ENCODE data around the gene CYFIP2. TPM values are rescaled to one million over a fixed set of nuclear protein-coding genes. Genes with fewer than 3 reads are reported as not detected.

CYFIP2 gene
- total RNA-seq, 1 donor from 2014 or later = 27.7 TPM

DNA sequence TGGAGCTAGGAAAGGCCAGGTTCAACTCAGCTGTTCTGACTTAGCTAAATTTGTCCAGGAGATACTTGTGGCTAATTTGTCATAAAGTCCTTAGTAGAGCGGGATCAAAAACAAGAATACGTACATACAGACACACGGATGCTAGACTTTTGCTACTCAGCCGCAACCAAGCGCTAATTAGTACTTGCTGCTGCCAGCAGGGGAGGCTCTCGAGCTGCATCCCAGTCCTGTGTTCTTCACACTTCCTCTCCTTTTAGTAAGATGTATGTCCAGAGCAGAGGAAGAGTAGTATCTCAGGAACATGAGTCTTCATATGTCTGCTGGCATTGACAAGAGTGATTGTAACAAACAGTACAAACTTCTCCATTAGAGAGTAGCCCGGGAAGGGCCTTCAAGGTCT lies 58.3 kb downstream of the CYFIP2 start:
- no peak overlapping the region for H3K4me3 ChIP-seq
- no peaks in the 10 kb centered on the region for H3K4me1 ChIP-seq
- no peaks in the 10 kb centered on the region for H3K9me3 ChIP-seq
- intact Hi-C loops (cut with DNase I) = no loop called here
- no peak for DNase-seq (ENCODE audit: extremely low spot score in 2 of 2)
- no peaks in the 10 kb centered on the region for H3K27me3 ChIP-seq
- TF ChIP-seq POLR2AphosphoS5 (IDR thresholded peaks at IDR 0.05; ENCODE audit: insufficient read depth in 1 of 2, low read depth in 1 of 2) = no peak
- TF ChIP-seq POLR2A (IDR thresholded peaks at IDR 0.05) = no peak
- TF ChIP-seq, protein P1, sequence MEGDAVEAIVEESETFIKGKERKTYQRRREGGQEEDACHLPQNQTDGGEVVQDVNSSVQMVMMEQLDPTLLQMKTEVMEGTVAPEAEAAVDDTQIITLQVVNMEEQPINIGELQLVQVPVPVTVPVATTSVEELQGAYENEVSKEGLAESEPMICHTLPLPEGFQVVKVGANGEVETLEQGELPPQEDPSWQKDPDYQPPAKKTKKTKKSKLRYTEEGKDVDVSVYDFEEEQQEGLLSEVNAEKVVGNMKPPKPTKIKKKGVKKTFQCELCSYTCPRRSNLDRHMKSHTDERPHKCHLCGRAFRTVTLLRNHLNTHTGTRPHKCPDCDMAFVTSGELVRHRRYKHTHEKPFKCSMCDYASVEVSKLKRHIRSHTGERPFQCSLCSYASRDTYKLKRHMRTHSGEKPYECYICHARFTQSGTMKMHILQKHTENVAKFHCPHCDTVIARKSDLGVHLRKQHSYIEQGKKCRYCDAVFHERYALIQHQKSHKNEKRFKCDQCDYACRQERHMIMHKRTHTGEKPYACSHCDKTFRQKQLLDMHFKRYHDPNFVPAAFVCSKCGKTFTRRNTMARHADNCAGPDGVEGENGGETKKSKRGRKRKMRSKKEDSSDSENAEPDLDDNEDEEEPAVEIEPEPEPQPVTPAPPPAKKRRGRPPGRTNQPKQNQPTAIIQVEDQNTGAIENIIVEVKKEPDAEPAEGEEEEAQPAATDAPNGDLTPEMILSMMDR (IDR thresholded peaks at IDR 0.05) = no peak
- no peak overlapping the region for H3K27ac ChIP-seq
- H3K36me3 ChIP-seq = no peaks in the 10 kb centered on the region

- no peaks in the 10 kb centered on the region for H3K27me3 ChIP-seq
- no peak for DNase-seq (ENCODE audit: extremely low spot score in 2 of 2)
- no peaks in the 10 kb centered on the region for H3K9me3 ChIP-seq
- H3K4me1 ChIP-seq = no peaks in the 10 kb centered on the region
- no peak overlapping the region for H3K4me3 ChIP-seq
- no peak for TF ChIP-seq POLR2AphosphoS5 (IDR thresholded peaks at IDR 0.05; ENCODE audit: insufficient read depth in 1 of 2, low read depth in 1 of 2)
- no peak for TF ChIP-seq POLR2A (IDR thresholded peaks at IDR 0.05)
- TF ChIP-seq, protein P1 (IDR thresholded peaks at IDR 0.05) = no peak
- H3K36me3 ChIP-seq = no peaks in the 10 kb centered on the region
- intact Hi-C loops (cut with DNase I) = no loop called here
- H3K27ac ChIP-seq = no peak overlapping the region
Measured at GRCh38 chr5:157326440-157327005, 60.6 kb downstream of the CYFIP2 start.

GRCh38 chr5:157327771-157328170 lies 61.8 kb downstream of the CYFIP2 start:
- Histone ChIP-seq H3K27me3 (no peaks in the 10 kb centered on the region), H3K4me3 (no peak overlapping the region), H3K4me1 (no peaks in the 10 kb centered on the region), H3K9me3 (no peaks in the 10 kb centered on the region), H3K27ac (no peak overlapping the region), H3K36me3 (no peaks in the 10 kb centered on the region)
- intact Hi-C loops (cut with DNase I) = no loop called here
- no peak for TF ChIP-seq POLR2AphosphoS5 (IDR thresholded peaks at IDR 0.05; ENCODE audit: insufficient read depth in 1 of 2, low read depth in 1 of 2)
- TF ChIP-seq, protein P1 (IDR thresholded peaks at IDR 0.05) = no peak
- TF ChIP-seq POLR2A (IDR thresholded peaks at IDR 0.05) = no peak
- DNase-seq (ENCODE audit: extremely low spot score in 2 of 2) = no peak

DNA sequence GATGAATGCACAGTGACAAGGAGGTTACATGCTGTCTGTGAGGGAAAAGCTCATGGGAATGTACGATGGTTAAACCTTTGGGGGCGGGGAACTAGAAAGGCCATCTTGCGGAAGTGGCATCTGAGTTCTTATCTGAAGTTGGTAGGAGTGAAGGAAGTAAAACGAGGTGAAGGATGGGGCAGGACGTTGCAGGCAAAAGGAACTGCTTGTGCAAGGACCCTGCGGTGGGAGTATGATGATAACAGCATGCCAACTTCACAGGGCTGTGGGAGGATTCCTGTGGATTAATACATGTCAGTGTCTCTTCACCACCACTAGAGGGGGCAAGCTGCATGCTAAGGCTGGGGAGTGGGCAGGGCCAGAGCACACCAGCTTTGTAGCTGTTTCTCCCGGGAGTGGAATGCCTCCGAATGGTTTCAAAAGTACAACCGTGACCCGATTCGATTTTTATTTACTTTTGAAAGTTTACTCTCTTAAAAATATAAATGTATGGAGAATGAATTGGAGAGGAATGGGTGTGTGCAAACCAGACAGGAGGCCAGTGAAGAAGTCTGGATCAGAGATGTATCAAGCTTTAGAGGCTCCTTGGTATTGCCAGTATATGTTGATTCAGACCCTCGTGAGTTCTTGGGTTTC lies 62.5 kb downstream of the CYFIP2 start:
- no peak for DNase-seq (ENCODE audit: extremely low spot score in 2 of 2)
- H3K27ac ChIP-seq = no peak overlapping the region
- H3K9me3 ChIP-seq = no peaks in the 10 kb centered on the region
- TF ChIP-seq POLR2AphosphoS5 (IDR thresholded peaks at IDR 0.05; ENCODE audit: insufficient read depth in 1 of 2, low read depth in 1 of 2) = peak in 1 of 2 donors; percentile 28
- TF ChIP-seq, protein P1 (IDR thresholded peaks at IDR 0.05) = peak; percentile 69 to 93 (median 83)
- no peak for TF ChIP-seq POLR2A (IDR thresholded peaks at IDR 0.05)
- H3K36me3 ChIP-seq = no peaks in the 10 kb centered on the region
- no peaks in the 10 kb centered on the region for H3K4me1 ChIP-seq
- H3K4me3 ChIP-seq = peak overlapping the region; percentile 11 to 15
- no peaks in the 10 kb centered on the region for H3K27me3 ChIP-seq
- intact Hi-C loops (cut with DNase I) = no loop called here

DNA sequence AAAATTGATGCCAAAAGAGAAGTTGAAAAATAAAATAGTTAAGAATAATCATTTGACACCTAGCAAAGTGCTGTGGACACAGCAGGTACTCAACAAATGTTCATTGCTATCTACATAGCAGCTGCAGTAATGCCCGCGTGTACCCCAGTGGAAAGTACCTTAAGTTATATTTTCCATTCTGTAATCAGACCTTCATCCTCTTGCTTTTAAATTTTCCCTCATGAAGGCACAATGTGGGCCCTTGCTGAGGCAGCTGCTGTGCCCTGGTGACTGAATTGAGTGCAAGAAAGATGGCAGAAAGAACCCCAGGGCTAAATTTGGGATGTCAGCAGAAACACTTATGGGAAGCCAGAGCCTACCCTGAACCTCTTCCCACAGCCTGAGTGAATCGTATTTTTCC lies 65.9 kb downstream of the CYFIP2 start:
- Histone ChIP-seq H3K27me3 (no peaks in the 10 kb centered on the region), H3K4me1 (peaks cover 19% of the 10 kb centered on the region), H3K4me3 (no peak overlapping the region), H3K27ac (no peak overlapping the region), H3K9me3 (no peaks in the 10 kb centered on the region), H3K36me3 (no peaks in the 10 kb centered on the region)
- TF ChIP-seq POLR2AphosphoS5 (IDR thresholded peaks at IDR 0.05; ENCODE audit: insufficient read depth in 1 of 2, low read depth in 1 of 2) = no peak
- no peak for DNase-seq (ENCODE audit: extremely low spot score in 2 of 2)
- intact Hi-C loops (cut with DNase I) = no loop called here
